B cell (primary cell): ENCODE data around the gene MAP6.

Source experiments
- CTCF ChIP-seq: fragments of 200-600 bp; IDR thresholded peaks from one replicate; pipeline ENCODE4 v1.8.0; 2022; ENCODE audit warnings: antibody characterized with exemption, mild to moderate bottlenecking
- EZH2 ChIP-seq: IDR thresholded peaks from 2 replicates; pipeline ENCODE4 v1.6.1; 2012; ENCODE audit warnings: borderline replicate concordance, low read depth, mild to moderate bottlenecking, moderate library complexity, low read length; ENCODE audit not compliant: insufficient read depth, poor library complexity, severe bottlenecking

- TF ChIP-seq CTCF (no peak), EZH2 (no peak)
These were observed 89.9 kb downstream of the MAP6 start for GRCh38 chr11:75578977-75579376.
